Measurements from ENCODE around the gene METTL5.
"Not testable (repeated sequence)": the region's sequence is repeated elsewhere in the genome, so short reads cannot be mapped to it uniquely, and the experiment has no call there.

Gene METTL5

GRCh38 chr2:169824373-169825333 is at the start of gene METTL5:
Gene METTL5, minus strand, starts transcription at chr2:169824905. Its CDS starts 308 bp downstream, at chr2:169824597.
- Histone ChIP-seq H3K36me3 (ENCODE audit: control insufficient read depth, low read depth, low read length) (peaks cover 4% of the 10 kb centered on the region), H3K27ac (ENCODE audit: low read length) (no peak within 1 kb of the TSS), H3K4me3 (ENCODE audit: low read length) (peak within 1 kb of the TSS; percentile 78), H3K9me3 (ENCODE audit: control insufficient read depth, low read depth, low read length) (no peaks in the 10 kb centered on the region), H3K4me1 (ENCODE audit: control insufficient read depth, low read depth, low read length) (peaks cover 3% of the 10 kb centered on the region), H3K9ac (ENCODE audit: low read length) (peak within 1 kb of the TSS; percentile 82), H3K27me3 (ENCODE audit: control insufficient read depth, insufficient read depth, low read length) (no peaks in the 10 kb centered on the region)

DNA sequence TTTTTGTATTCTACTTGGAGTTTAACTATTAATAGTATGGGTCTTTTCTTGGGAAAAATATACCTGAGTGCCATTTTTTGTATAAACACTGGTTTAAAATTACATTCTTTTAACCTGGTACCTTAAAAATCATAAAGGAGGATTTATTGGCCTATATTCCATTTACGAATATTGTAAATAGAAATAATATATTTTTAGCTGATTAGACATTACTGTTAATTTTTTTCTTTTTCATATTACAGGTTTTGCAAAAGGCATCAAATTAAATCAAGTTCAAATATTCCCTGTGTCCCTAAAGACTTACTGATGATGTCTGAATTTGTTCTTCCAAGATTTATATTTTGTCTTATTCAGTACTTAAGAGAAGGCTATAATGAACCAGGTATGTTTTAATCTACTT is 47.3 kb upstream of the METTL5 start:
- Histone ChIP-seq H3K27ac (ENCODE audit: low read length) (no peak overlapping the region), H3K36me3 (ENCODE audit: control insufficient read depth, low read depth, low read length) (no peaks in the 10 kb centered on the region), H3K4me3 (ENCODE audit: low read length) (no peak overlapping the region), H3K9me3 (ENCODE audit: control insufficient read depth, low read depth, low read length) (no peaks in the 10 kb centered on the region), H3K9ac (ENCODE audit: low read length) (no peak overlapping the region), H3K4me1 (ENCODE audit: control insufficient read depth, low read depth, low read length) (peaks cover 4% of the 10 kb centered on the region), H3K27me3 (ENCODE audit: control insufficient read depth, insufficient read depth, low read length) (no peaks in the 10 kb centered on the region)

DNA sequence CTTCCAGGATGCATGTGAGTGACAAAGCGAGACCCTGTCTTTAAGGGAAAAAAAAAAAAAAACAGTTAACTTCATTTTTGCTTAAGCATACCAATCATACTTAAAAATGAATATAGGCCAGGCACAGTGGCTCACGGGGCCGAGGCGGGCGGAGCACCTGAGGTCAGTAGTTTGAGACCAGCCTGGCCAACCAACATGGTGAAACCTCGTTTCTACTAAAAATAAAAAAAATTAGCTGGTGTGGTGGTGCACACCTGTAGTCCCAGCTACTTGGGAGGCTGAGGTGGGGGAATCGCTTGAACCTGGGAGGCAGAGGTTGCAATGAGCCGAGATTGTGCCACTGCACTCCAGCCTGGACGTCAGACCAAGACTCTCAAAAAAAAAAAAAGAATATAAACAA is 46.7 kb upstream of the METTL5 start:
- H3K9me3 ChIP-seq (ENCODE audit: control insufficient read depth, low read depth, low read length); H3K4me3 ChIP-seq (ENCODE audit: low read length); H3K36me3 ChIP-seq (ENCODE audit: control insufficient read depth, low read depth, low read length); H3K4me1 ChIP-seq (ENCODE audit: control insufficient read depth, low read depth, low read length); H3K27me3 ChIP-seq (ENCODE audit: control insufficient read depth, insufficient read depth, low read length); H3K27ac ChIP-seq (ENCODE audit: low read length); H3K9ac ChIP-seq (ENCODE audit: low read length): not testable (repeated sequence)

DNA sequence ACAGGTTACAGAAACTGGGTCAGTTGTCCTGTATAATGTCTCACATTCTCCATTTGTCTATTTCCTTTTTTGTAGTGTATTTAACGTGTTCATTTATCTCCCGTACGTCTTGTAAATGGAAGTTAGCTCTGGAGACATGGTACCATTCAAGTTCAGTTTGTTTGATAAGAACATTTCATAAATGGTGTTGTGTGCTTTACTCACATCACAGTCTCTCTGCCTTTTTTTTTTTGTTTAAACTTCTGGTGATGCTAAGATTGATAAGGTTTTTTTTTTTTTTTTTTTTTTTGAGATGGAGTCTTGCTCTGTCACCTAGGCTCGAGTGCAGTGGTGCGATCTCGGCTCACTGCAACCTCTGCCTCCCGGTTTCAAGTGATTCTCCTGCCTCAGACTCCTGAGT is 44.2 kb upstream of the METTL5 start:
- Histone ChIP-seq H3K27ac (ENCODE audit: low read length) (no peak overlapping the region), H3K4me3 (ENCODE audit: low read length) (no peak overlapping the region), H3K9ac (ENCODE audit: low read length) (no peak overlapping the region), H3K27me3 (ENCODE audit: control insufficient read depth, insufficient read depth, low read length) (no peaks in the 10 kb centered on the region), H3K9me3 (ENCODE audit: control insufficient read depth, low read depth, low read length) (no peaks in the 10 kb centered on the region), H3K36me3 (ENCODE audit: control insufficient read depth, low read depth, low read length) (no peaks in the 10 kb centered on the region), H3K4me1 (ENCODE audit: control insufficient read depth, low read depth, low read length) (peaks cover 4% of the 10 kb centered on the region)

GRCh38 chr2:169867579-169867978 is 42.9 kb upstream of the METTL5 start:
- Histone ChIP-seq H3K36me3 (ENCODE audit: control insufficient read depth, low read depth, low read length) (no peaks in the 10 kb centered on the region), H3K4me1 (ENCODE audit: control insufficient read depth, low read depth, low read length) (peaks cover 15% of the 10 kb centered on the region), H3K27me3 (ENCODE audit: control insufficient read depth, insufficient read depth, low read length) (no peaks in the 10 kb centered on the region), H3K4me3 (ENCODE audit: low read length) (no peak overlapping the region), H3K9ac (ENCODE audit: low read length) (no peak overlapping the region), H3K27ac (ENCODE audit: low read length) (no peak overlapping the region), H3K9me3 (ENCODE audit: control insufficient read depth, low read depth, low read length) (no peaks in the 10 kb centered on the region)

DNA sequence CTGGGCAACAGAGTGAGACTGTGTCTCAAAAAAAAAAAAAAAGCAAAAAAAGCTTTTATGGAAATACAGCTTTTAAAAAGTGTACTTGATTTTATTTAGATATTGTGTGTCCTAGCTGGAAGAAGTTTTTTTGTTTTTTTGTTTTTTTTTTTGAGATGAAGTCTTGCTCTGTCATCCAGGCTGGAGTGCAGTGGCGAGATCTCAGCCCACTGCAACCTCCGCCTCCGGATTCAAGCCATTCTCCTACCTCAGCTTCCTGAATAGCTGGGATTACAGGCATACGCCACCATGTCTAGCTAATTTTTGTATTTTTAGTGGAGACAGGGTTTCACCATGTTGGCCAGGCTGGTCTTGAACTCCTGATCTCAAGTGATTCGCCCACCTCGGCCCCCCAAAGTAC is 41.5 kb upstream of the METTL5 start:
- peaks cover 15% of the 10 kb centered on the region for H3K4me1 ChIP-seq (ENCODE audit: control insufficient read depth, low read depth, low read length)
- not testable (repeated sequence) for H3K4me3 ChIP-seq (ENCODE audit: low read length); H3K9me3 ChIP-seq (ENCODE audit: control insufficient read depth, low read depth, low read length); H3K27ac ChIP-seq (ENCODE audit: low read length); H3K9ac ChIP-seq (ENCODE audit: low read length); H3K27me3 ChIP-seq (ENCODE audit: control insufficient read depth, insufficient read depth, low read length); H3K36me3 ChIP-seq (ENCODE audit: control insufficient read depth, low read depth, low read length)

DNA sequence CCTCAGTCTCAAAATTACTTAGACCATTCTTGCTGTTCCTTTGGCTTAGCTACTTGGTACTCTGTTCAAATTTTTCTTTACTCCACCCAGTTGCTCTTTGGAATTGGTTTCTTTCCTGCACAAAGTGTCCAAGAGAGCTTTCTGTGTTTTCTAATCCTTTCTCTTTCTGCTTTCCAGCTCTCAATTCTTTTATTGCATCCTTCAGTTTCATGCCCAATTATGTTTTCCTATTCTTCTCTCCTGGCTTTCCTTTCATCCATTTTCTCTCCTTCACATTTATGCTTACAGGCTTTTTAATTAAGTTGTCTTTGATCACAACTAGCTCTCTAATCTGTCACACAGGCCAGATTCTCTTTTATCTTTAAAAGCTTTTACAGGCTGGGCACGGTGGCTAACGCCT is 40.8 kb upstream of the METTL5 start:
- Histone ChIP-seq H3K9me3 (ENCODE audit: control insufficient read depth, low read depth, low read length) (no peaks in the 10 kb centered on the region), H3K36me3 (ENCODE audit: control insufficient read depth, low read depth, low read length) (no peaks in the 10 kb centered on the region), H3K4me1 (ENCODE audit: control insufficient read depth, low read depth, low read length) (peaks cover 15% of the 10 kb centered on the region), H3K9ac (ENCODE audit: low read length) (no peak overlapping the region), H3K27ac (ENCODE audit: low read length) (no peak overlapping the region), H3K4me3 (ENCODE audit: low read length) (no peak overlapping the region), H3K27me3 (ENCODE audit: control insufficient read depth, insufficient read depth, low read length) (no peaks in the 10 kb centered on the region)

DNA sequence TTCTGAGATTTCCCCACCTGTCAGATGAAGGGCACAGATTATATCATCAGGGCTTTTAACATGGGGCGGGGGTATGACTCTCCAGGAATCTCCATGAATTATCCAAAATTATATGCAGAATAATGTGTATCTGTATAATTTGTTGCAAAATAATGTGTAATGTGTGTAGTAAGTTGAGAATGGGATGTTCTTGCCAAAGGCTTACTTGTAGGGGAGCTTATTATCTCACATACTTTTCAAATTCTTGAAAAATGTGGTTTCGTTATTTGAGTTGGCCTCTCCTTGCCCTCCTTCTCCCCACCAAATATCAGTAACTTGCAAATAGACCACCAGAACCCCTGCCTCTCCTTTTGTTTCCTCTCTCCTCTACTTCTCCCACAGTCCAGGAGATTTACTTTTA is 38.1 kb upstream of the METTL5 start:
- no peaks in the 10 kb centered on the region for H3K9me3 ChIP-seq (ENCODE audit: control insufficient read depth, low read depth, low read length)
- no peak overlapping the region for H3K4me3 ChIP-seq (ENCODE audit: low read length)
- H3K27ac ChIP-seq (ENCODE audit: low read length): no peak overlapping the region
- H3K4me1 ChIP-seq (ENCODE audit: control insufficient read depth, low read depth, low read length): peaks cover 15% of the 10 kb centered on the region
- no peaks in the 10 kb centered on the region for H3K27me3 ChIP-seq (ENCODE audit: control insufficient read depth, insufficient read depth, low read length)
- no peaks in the 10 kb centered on the region for H3K36me3 ChIP-seq (ENCODE audit: control insufficient read depth, low read depth, low read length)
- no peak overlapping the region for H3K9ac ChIP-seq (ENCODE audit: low read length)

DNA sequence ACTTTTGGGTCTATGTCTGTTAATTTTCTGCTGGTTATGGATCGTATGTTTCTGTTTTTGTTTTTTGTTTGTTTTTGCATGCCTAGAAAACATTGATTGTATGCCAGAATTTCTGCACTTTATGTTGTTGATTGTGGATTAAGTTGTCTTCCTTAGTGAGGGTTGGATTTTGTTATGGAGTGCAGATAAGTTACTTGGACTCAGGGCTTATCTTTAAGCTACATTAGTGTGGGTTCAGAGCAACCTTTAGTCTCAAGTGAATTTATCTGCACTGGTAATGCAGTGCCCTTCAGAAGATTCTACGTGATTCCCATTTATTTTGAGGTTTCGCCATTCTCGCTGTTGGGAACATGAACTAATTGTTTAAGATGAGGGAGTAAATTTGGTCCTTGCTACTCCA is 35.4 kb upstream of the METTL5 start:
- Histone ChIP-seq H3K36me3 (ENCODE audit: control insufficient read depth, low read depth, low read length) (no peaks in the 10 kb centered on the region), H3K27me3 (ENCODE audit: control insufficient read depth, insufficient read depth, low read length) (no peaks in the 10 kb centered on the region), H3K27ac (ENCODE audit: low read length) (no peak overlapping the region), H3K9me3 (ENCODE audit: control insufficient read depth, low read depth, low read length) (no peaks in the 10 kb centered on the region), H3K4me1 (ENCODE audit: control insufficient read depth, low read depth, low read length) (peaks cover 11% of the 10 kb centered on the region), H3K4me3 (ENCODE audit: low read length) (no peak overlapping the region), H3K9ac (ENCODE audit: low read length) (no peak overlapping the region)

DNA sequence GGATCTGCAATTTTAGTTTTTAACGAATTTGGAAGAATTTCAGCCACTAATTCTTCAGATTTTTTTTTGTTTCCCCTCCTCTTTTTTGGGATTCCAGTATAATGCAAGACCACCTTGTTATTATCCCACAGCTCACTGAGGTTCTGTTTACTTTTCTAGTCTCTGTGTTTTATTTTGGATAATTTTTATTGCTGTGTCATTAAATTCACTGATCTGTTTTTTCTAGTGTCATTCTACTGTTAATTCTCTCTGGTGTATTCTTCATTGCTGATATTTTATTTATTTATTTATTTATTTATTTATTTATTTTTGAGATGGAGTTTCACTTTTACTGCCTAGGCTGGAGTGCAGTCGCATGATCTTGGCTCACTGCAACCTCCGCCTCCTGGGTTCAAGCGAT is 34.7 kb upstream of the METTL5 start:
- H3K36me3 ChIP-seq (ENCODE audit: control insufficient read depth, low read depth, low read length): no peaks in the 10 kb centered on the region
- H3K9ac ChIP-seq (ENCODE audit: low read length): no peak overlapping the region
- no peaks in the 10 kb centered on the region for H3K27me3 ChIP-seq (ENCODE audit: control insufficient read depth, insufficient read depth, low read length)
- no peak overlapping the region for H3K4me3 ChIP-seq (ENCODE audit: low read length)
- H3K9me3 ChIP-seq (ENCODE audit: control insufficient read depth, low read depth, low read length): no peaks in the 10 kb centered on the region
- H3K27ac ChIP-seq (ENCODE audit: low read length): no peak overlapping the region
- peaks cover 11% of the 10 kb centered on the region for H3K4me1 ChIP-seq (ENCODE audit: control insufficient read depth, low read depth, low read length)

- not testable (repeated sequence) for H3K27ac ChIP-seq (ENCODE audit: low read length); H3K27me3 ChIP-seq (ENCODE audit: control insufficient read depth, insufficient read depth, low read length); H3K9ac ChIP-seq (ENCODE audit: low read length); H3K4me1 ChIP-seq (ENCODE audit: control insufficient read depth, low read depth, low read length); H3K36me3 ChIP-seq (ENCODE audit: control insufficient read depth, low read depth, low read length); H3K9me3 ChIP-seq (ENCODE audit: control insufficient read depth, low read depth, low read length); H3K4me3 ChIP-seq (ENCODE audit: low read length)
Observed at GRCh38 chr2:169855281-169856258, 30.9 kb upstream of the METTL5 start.
